GM12874 (cell line): ENCODE data around the gene VAV2.

ENCODE experiments used
- TF ChIP-seq, protein P1 (sequence below): IDR thresholded peaks from 2 replicates; pipeline ENCODE4 v1.5.1; 2011; ENCODE audit warnings: low read depth, mild to moderate bottlenecking, control low read depth, low read length, moderate library complexity; ENCODE audit not compliant: insufficient read depth

Gene VAV2

DNA sequence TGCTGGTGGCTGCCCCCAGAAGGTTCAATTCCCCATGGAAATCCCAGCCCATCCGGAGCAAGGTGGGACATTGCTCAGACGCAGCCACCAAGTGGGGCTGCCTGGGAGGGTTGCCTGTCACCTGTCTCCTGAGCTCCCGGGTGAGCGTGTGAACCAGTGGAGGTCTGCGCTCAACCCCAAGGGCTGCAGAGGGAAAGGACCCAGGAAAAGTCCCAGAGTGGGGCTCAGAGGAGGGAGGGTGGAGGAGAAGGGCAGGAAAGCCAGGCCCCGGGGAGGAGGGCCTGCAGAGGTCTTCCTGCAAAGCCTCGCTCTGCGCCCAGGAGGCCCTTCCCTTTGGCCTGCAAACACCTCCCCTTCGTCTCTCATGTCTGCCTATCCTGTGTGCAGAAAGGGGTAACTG lies 134.5 kb downstream of the VAV2 start:
- TF ChIP-seq, protein P1, sequence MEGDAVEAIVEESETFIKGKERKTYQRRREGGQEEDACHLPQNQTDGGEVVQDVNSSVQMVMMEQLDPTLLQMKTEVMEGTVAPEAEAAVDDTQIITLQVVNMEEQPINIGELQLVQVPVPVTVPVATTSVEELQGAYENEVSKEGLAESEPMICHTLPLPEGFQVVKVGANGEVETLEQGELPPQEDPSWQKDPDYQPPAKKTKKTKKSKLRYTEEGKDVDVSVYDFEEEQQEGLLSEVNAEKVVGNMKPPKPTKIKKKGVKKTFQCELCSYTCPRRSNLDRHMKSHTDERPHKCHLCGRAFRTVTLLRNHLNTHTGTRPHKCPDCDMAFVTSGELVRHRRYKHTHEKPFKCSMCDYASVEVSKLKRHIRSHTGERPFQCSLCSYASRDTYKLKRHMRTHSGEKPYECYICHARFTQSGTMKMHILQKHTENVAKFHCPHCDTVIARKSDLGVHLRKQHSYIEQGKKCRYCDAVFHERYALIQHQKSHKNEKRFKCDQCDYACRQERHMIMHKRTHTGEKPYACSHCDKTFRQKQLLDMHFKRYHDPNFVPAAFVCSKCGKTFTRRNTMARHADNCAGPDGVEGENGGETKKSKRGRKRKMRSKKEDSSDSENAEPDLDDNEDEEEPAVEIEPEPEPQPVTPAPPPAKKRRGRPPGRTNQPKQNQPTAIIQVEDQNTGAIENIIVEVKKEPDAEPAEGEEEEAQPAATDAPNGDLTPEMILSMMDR, result no peak

DNA sequence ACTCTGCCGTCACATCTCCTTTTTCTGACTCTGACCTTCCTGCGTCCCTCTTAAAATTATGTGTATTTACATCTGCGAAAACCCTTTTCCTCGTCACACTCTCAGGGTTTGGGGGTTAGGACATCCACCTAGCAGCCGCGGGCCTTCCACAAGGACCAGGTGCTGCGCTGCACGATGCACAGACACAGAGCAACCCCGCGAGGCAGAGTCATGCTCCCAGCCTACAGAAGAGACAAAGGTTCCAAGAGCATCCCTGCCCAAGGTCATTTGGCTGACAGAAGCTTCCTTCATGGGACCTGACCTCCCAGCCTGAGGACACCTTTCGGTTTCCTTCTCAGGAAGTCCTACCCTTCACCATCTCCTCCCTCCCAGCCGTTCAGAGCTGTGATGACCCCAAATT lies 135.3 kb downstream of the VAV2 start:
- TF ChIP-seq, protein P1, result no peak

DNA sequence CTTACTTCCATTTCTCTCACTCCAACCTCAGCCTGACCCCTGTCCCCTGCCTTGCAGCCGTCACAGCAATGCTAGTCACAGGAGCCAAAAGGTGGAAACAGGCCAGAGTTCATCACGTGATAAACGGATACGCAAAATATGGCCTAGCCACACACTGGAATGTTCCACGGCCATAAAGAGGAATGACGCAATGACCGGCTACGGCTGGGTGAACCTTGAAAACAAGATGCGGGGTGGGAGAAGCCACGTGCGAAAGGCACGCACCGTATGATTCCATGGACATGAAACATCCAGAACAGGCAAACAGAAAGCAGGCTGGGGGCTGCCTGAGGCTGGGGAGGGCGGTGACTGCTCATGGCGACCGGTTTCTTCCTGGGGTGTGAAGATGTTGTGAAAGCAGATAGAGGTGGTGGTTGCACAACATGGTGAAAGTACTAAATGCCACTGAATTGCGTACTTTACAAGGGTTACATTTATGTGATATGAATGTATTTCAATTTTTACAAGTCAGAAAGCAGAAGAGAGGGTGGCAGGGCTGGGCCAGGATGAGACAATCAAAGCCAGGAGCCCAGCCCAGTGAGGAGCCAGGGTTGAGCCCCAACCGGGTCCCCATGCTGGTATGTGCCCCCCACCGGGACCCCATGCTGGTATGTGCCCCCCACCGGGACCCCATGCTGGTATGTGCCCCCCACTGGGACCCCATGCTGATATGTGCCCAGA lies 136.2 kb downstream of the VAV2 start:
- TF ChIP-seq, protein P1, result no peak

DNA sequence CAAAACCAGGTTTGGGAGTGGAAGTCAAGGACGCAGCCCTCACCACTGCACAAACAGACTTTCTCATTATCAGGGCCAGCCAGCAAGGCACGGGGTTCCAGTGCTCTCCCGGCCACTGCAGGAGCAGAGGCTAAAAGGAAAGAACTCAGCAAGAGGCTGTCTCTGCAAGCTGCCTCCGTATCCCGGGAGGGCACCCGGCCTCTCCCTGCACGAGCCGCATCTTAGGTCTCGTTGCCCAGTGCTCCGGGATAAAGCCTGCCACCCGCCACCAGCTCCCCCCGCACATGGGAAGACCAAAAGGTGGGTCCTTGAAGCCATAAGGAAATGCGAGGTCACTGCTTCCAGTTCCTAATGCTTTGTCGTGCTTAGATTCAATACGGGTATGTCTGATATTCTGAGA lies 136.8 kb downstream of the VAV2 start:
- TF ChIP-seq, protein P1, result no peak

DNA sequence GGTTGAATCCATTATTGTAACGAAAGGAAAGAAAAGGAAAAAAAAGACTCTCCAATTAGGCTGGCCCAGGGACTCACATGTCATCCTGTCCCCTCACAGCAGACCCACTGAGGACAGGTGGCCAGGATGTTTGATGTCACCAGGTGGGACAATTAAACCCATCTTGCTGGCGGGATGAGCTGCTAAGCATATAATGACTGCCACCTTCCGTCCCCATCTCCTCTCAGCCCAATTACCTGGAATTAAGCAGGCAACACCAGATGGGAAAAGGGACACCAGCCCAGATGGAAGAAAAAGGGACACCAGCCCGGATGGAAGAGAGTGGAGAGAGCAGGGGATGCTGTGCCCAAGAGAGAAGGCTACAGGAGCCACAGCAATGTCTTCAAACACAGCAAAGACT lies 137.4 kb downstream of the VAV2 start:
- TF ChIP-seq, protein P1, result no peak

DNA sequence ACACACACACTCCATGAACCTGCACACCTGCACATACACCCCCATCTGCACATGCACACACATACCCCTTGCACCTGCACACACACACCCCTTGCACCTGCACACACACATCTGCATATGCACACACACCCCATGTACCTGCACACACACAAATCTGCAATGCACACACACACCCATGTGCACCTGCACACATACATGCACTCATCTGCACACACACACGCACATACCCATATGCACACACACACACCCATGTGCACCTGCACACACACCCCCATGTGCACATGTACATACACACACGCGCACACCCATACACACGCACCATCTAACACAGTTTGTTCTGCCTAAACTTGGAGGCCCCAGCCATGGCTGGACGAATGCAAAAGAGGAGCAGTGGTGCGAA lies 138.1 kb downstream of the VAV2 start:
- TF ChIP-seq, protein P1, result no peak

DNA sequence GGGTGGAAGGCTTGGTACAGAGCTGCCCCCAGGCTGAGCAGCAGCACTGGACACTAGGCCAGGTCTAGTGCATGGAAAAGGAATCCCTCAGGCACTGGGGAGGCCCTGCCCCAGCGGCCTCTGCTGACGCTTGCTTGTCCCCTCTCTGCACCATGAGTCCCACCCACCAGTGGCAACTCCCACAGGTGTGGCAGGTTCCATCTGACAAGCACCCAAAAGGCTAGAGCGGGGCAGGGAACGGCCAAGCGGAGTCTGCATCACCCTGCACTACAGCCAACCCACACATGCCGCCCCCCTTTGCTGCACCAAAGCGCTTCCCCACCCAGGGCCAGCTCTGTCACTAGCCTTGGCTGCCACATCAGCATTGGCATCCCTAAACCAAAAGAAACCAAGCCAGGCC lies 138.8 kb downstream of the VAV2 start:
- TF ChIP-seq, protein P1, result no peak

DNA sequence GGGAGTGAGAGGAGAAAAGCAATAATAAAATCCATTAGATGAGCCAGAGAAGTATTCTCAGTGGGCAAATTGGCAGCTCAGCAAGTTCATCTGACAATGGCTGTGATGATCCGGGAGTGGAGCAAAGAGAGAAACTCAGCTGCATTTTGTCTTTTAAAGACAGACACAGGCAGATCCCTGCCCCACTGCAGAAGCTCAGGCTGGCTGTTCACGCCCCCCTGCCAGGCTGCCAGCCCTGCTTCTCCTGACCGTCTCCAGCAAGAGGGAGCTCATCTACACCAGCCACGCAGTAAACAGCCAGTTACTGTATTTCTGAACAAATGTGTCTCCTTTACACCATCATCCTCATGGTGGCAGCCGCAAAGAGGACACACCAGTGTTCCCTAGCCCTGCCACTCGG lies 139.7 kb downstream of the VAV2 start:
- TF ChIP-seq, protein P1, result no peak
